ENCODE results near the gene TAS2R50. TPM values are rescaled to one million over a fixed set of nuclear protein-coding genes. Genes with fewer than 3 reads are reported as not detected.

TAS2R50 gene
- total RNA-seq, 4 donors from 2014 or later = 3.9 to 18.4 (median 7.1) TPM

DNA sequence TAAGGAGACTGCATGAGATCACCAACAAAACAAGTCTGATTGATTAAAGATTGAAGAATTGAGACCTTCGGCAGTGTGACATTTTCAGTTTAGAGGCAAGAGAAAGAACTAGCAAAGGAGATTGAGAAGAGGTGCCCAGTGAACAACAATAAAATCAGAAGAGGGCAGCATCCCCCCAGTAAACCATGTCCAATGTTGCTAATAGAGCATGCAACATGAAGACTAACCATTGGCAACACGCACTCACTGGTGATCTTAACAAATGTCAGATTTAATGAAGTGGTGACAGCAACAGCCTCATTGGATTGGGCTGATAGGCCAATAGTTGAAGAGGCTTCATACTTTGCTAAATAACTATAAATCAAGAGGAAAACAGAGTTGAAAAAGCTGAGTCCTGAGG is 26.9 kb downstream of the TAS2R50 start:
- TF ChIP-seq POLR2A (IDR thresholded peaks at IDR 0.05) = no peak
- TF ChIP-seq, protein P1, sequence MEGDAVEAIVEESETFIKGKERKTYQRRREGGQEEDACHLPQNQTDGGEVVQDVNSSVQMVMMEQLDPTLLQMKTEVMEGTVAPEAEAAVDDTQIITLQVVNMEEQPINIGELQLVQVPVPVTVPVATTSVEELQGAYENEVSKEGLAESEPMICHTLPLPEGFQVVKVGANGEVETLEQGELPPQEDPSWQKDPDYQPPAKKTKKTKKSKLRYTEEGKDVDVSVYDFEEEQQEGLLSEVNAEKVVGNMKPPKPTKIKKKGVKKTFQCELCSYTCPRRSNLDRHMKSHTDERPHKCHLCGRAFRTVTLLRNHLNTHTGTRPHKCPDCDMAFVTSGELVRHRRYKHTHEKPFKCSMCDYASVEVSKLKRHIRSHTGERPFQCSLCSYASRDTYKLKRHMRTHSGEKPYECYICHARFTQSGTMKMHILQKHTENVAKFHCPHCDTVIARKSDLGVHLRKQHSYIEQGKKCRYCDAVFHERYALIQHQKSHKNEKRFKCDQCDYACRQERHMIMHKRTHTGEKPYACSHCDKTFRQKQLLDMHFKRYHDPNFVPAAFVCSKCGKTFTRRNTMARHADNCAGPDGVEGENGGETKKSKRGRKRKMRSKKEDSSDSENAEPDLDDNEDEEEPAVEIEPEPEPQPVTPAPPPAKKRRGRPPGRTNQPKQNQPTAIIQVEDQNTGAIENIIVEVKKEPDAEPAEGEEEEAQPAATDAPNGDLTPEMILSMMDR (IDR thresholded peaks at IDR 0.05) = no peak
- Histone ChIP-seq H3K4me1 (no peaks in the 10 kb centered on the region), H3K27ac (no peak overlapping the region), H3K27me3 (no peaks in the 10 kb centered on the region), H3K9me3 (no peaks in the 10 kb centered on the region), H3K4me3 (replicated peaks in 1 of 3) (no peak overlapping the region), H3K36me3 (no peaks in the 10 kb centered on the region)
- no peak for DNase-seq
- WGBS, 2 donors = 90 to 94% methylated on average over 2 of the region's 2 CpGs
- intact Hi-C loops (cut with DNase I) = no loop called here

DNA sequence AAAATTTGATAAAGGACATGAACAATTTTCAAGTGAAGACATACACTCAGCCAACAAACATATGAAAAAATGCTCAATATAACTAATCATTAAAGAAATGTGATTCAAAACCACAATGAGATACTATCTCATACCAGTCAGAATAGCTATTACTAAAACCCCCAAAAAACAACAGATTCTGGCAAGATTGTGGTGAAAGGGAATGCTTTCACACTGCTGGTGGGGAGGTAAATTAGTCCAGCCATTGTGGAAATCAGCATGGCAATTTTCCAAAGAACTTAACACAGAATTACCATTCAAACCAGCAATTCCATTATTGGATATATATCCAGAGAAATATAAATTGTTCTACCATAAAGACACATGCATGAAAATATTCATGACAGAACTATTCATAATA is 29.0 kb downstream of the TAS2R50 start:
- no peaks in the 10 kb centered on the region for H3K27me3 ChIP-seq
- intact Hi-C loops (cut with DNase I) = no loop called here
- DNase-seq = no peak

DNA sequence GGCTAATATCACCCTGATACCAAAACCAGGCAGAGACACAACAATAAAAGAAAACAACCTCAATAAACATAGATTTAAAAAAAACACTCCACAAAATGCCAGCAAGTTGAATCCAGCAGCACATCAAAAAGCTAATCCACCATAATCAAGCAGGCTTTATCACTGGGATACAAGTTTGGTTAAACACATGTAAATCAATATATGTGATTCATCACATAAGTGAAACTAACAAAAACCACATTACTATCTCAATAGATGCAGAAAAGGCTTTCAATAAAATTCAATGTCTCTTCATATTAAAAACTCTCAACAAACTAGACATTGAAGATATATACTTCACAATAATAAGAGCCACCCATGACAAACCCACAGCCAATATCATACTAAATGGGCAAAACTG is 30.6 kb downstream of the TAS2R50 start:
- no peaks in the 10 kb centered on the region for H3K9me3 ChIP-seq
- no peaks in the 10 kb centered on the region for H3K4me1 ChIP-seq
- no peak for DNase-seq
- no peak for TF ChIP-seq POLR2A (IDR thresholded peaks at IDR 0.05)
- TF ChIP-seq, protein P1 (IDR thresholded peaks at IDR 0.05) = no peak
- no peaks in the 10 kb centered on the region for H3K27me3 ChIP-seq
- no peaks in the 10 kb centered on the region for H3K36me3 ChIP-seq
- intact Hi-C loops (cut with DNase I) = no loop called here
- H3K4me3 ChIP-seq (replicated peaks in 1 of 3) = no peak overlapping the region
- no peak overlapping the region for H3K27ac ChIP-seq

More for the DNA sequence above, 29.0 kb downstream of the TAS2R50 start:
- Histone ChIP-seq H3K9me3 (no peaks in the 10 kb centered on the region), H3K36me3 (no peaks in the 10 kb centered on the region), H3K4me3 (replicated peaks in 1 of 3) (no peak overlapping the region), H3K4me1 (no peaks in the 10 kb centered on the region), H3K27ac (no peak overlapping the region)
- TF ChIP-seq, protein P1 (IDR thresholded peaks at IDR 0.05) = no peak
- TF ChIP-seq POLR2A (IDR thresholded peaks at IDR 0.05) = no peak

DNA sequence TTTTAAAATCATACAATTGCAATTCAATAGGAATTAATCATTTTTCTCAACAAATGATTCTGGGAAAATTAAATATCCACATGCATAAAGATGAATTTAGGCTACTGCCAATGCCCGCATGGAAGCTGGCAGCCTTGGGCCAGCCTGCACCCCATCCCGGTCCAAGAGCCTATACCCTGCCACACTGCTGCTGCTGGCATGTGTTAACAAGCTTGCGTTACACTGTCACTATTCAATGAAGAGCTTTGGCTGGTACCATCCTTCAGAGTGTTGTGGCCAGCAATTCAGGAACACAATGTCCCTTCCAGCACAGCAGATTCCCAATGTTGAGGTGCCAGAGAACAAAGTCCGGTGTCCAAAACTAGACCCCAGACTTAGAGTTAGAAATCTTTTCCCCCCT is 34.1 kb downstream of the TAS2R50 start:
- intact Hi-C loops (cut with DNase I) = no loop called here
- Histone ChIP-seq H3K4me3 (replicated peaks in 1 of 3) (no peak overlapping the region), H3K27ac (no peak overlapping the region), H3K27me3 (no peaks in the 10 kb centered on the region), H3K36me3 (no peaks in the 10 kb centered on the region), H3K4me1 (no peaks in the 10 kb centered on the region), H3K9me3 (no peaks in the 10 kb centered on the region)
- DNase-seq = no peak
- no peak for TF ChIP-seq POLR2A (IDR thresholded peaks at IDR 0.05)
- TF ChIP-seq, protein P1 (IDR thresholded peaks at IDR 0.05) = no peak
- WGBS, 2 donors = 91 to 94% methylated on average over 4 of the region's 4 CpGs

DNA sequence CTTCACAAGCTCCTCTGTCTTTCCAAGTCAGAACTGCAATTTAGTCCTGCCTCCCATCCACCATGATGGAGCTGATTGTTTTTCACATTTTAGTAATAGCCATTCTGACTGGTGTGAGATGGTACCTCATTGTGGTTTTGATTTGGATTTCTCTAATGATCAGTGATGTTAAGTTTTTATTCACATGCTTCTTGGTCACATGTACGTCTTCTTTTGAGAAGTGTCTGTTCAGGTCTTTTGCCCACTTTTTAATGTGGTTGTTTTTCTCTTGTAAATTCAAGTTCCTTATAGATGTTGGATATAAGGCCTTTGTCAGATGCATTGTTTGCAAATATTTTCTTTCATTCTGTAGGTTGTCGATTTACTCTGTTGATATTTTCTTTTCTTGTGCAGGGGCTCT is 43.5 kb downstream of the TAS2R50 start:
- no peaks in the 10 kb centered on the region for H3K36me3 ChIP-seq
- intact Hi-C loops (cut with DNase I) = no loop called here
- TF ChIP-seq POLR2A (IDR thresholded peaks at IDR 0.05) = no peak
- WGBS, 2 donors = 96 to 99% methylated on average over 2 of the region's 2 CpGs
- no peaks in the 10 kb centered on the region for H3K4me1 ChIP-seq
- no peaks in the 10 kb centered on the region for H3K9me3 ChIP-seq
- H3K27ac ChIP-seq = no peak overlapping the region
- no peaks in the 10 kb centered on the region for H3K27me3 ChIP-seq
- H3K4me3 ChIP-seq (replicated peaks in 1 of 3) = no peak overlapping the region
- no peak for DNase-seq
